Panc1 (cell line): ENCODE measurements around the gene FBXO10. TPM values are rescaled to one million over a fixed set of nuclear protein-coding genes. Genes with fewer than 3 reads are reported as not detected.
A peak's percentile ranks its signal among the peaks of the same experiment; 100 is the strongest.

Experiments
- ATAC-seq: fragments of 200-7000 bp; cut with Tn5 transposase; 2 replicates; pipeline ENCODE4 v1.9.1; 2020; ENCODE audit warnings: mild to moderate bottlenecking, moderate library complexity
- BruUV-seq: library from RNA; stranded (reverse); fragments of 400-500 nt; replicated peaks from 2 replicates; lab custom pipeline; 2021; lab: Mats Ljungman, UMichigan
- CTCF ChIA-PET: fragments of 300-600 bp; sonication (Branson Sonifier 250); formaldehyde crosslinking; loops from one replicate; lab custom pipeline; 2022; ENCODE audit warnings: antibody characterized with exemption; lab: Charles Lee
- POLR2A ChIA-PET: fragments of 300-600 bp; sonication (Branson Sonifier 250); formaldehyde crosslinking; loops from one replicate; lab custom pipeline; 2022; ENCODE audit warnings: antibody characterized with exemption; lab: Charles Lee
- DNase-seq: peaks from one replicate; pipeline ENCODE4 v3.0.0-alpha.2; 2010; ENCODE audit warnings: low read depth, low spot score
- H3K27ac ChIP-seq: 2 replicates; pipeline ENCODE4 v1.5.1; 2011; ENCODE audit warnings: mild to moderate bottlenecking, low read length, inconsistent platforms
- H3K27me3 ChIP-seq: fragments of 200-500 bp; sonication (Bioruptor generic); 2 replicates; pipeline ENCODE4 v1.6.0; 2014; ENCODE audit warnings: low read length, inconsistent platforms; ENCODE audit not compliant: control insufficient read depth, insufficient read depth
- H3K36me3 ChIP-seq: fragments of 200-500 bp; sonication (Bioruptor generic); 2 replicates; pipeline ENCODE4 v1.5.1; 2014; ENCODE audit warnings: inconsistent platforms, mild to moderate bottlenecking, low read length, moderate library complexity; ENCODE audit not compliant: control insufficient read depth, insufficient read depth
- H3K4me1 ChIP-seq: 2 replicates; pipeline ENCODE4 v1.5.1; 2011; ENCODE audit warnings: inconsistent platforms, mild to moderate bottlenecking, low read length, moderate library complexity; ENCODE audit not compliant: control insufficient read depth, insufficient read depth
- H3K4me3 ChIP-seq, 2 experiments: 2 replicates each; pipeline ENCODE4 v1.5.1; 2011 to 2012; ENCODE audit warnings: low read depth in 2 of 2, low read length in 2 of 2, mild to moderate bottlenecking in 2 of 2, inconsistent platforms in 1 of 2, moderate library complexity in 1 of 2
- H3K9me3 ChIP-seq: fragments of 200-500 bp; sonication (Bioruptor generic); 2 replicates; pipeline ENCODE4 v1.5.1; 2014; ENCODE audit warnings: low read depth, mild to moderate bottlenecking, inconsistent platforms, low read length, moderate library complexity; ENCODE audit not compliant: control insufficient read depth, insufficient read depth
- POLR2AphosphoS5 ChIP-seq: IDR thresholded peaks from 2 replicates; pipeline ENCODE4 v1.6.1; 2012; ENCODE audit warnings: mild to moderate bottlenecking, low read depth, low read length, moderate library complexity
- SIN3A ChIP-seq: IDR thresholded peaks from 2 replicates; pipeline ENCODE4 v1.6.1; 2012; ENCODE audit warnings: low read depth, mild to moderate bottlenecking, low read length, moderate library complexity, borderline replicate concordance; ENCODE audit not compliant: insufficient read depth
- TCF7L2 ChIP-seq: IDR thresholded peaks from 2 replicates; pipeline ENCODE4 v1.6.1; 2011; ENCODE audit warnings: mild to moderate bottlenecking, low read depth, low read length, inconsistent platforms
- in situ Hi-C: cut with HindIII; loops from 2 replicates; pipeline ENCODE4 v1.10.0; 2016; ENCODE audit warnings: low sequenced_read_pairs, low pct_unique_long_range_greater_than_20kb
- intact Hi-C: fragments of 100-400 bp; cut with micrococcal nuclease; formaldehyde crosslinking; loops from one replicate; pipeline ENCODE4 v1.10.0; 2022; ENCODE audit not compliant: unreplicated experiment
- total RNA-seq: library from RNA; stranded (reverse); gene quantifications from one replicate; pipeline ENCODE4 v1.2.1, GENCODE V29; 2021; ENCODE audit not compliant: unreplicated experiment
- TF ChIP-seq, protein P1 (sequence below), 2 experiments: IDR thresholded peaks; 2 replicates each; pipeline ENCODE4 v1.6.1; 2011 to 2012; ENCODE audit warnings: low read depth in 2 of 2, control low read depth in 1 of 2, low read length in 1 of 2, mild to moderate bottlenecking in 1 of 2, moderate library complexity in 1 of 2; ENCODE audit not compliant: insufficient read depth in 1 of 2
- TF ChIP-seq, protein P2 (sequence below): fragments of 450-650 bp; IDR thresholded peaks from 2 replicates; pipeline ENCODE4 v1.5.1; 2017; ENCODE audit warnings: mild to moderate bottlenecking

FBXO10 gene
- total RNA-seq, 1 experiment from 2014 or later = 39.8 TPM

DNA sequence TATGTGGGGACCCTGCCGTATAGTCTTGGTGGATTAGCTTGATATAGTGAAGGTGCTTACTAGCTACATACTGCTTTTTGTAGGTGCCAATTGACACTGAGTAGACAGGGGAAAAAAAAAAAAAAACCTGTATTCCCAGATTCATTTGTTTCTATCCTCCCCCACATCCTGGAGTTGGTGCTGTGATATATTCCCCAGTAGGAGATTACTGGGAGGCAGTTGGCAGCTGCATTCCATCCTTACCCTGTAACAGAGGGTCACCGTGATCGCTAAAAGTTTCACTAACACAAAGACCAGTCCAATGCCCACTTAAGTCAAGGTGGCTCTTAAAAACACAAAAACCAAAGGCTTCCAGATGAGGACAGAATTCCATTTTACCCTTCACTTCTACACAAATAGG is 43.6 kb upstream of the FBXO10 start:
- no TSS peak for BruUV-seq
- in situ Hi-C loops = no loop called here
- TF ChIP-seq, protein P1, sequence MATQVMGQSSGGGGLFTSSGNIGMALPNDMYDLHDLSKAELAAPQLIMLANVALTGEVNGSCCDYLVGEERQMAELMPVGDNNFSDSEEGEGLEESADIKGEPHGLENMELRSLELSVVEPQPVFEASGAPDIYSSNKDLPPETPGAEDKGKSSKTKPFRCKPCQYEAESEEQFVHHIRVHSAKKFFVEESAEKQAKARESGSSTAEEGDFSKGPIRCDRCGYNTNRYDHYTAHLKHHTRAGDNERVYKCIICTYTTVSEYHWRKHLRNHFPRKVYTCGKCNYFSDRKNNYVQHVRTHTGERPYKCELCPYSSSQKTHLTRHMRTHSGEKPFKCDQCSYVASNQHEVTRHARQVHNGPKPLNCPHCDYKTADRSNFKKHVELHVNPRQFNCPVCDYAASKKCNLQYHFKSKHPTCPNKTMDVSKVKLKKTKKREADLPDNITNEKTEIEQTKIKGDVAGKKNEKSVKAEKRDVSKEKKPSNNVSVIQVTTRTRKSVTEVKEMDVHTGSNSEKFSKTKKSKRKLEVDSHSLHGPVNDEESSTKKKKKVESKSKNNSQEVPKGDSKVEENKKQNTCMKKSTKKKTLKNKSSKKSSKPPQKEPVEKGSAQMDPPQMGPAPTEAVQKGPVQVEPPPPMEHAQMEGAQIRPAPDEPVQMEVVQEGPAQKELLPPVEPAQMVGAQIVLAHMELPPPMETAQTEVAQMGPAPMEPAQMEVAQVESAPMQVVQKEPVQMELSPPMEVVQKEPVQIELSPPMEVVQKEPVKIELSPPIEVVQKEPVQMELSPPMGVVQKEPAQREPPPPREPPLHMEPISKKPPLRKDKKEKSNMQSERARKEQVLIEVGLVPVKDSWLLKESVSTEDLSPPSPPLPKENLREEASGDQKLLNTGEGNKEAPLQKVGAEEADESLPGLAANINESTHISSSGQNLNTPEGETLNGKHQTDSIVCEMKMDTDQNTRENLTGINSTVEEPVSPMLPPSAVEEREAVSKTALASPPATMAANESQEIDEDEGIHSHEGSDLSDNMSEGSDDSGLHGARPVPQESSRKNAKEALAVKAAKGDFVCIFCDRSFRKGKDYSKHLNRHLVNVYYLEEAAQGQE (IDR thresholded peaks at IDR 0.05; ENCODE audit: insufficient read depth in 1 of 2, low read depth in 2 of 2, low read length in 1 of 2) = no peak
- H3K27me3 ChIP-seq = no peaks in the 10 kb centered on the region; the same call in 1 of the 2 replicates
- no peak overlapping the region for H3K4me3 ChIP-seq
- no peaks in the 10 kb centered on the region for H3K9me3 ChIP-seq
- DNase-seq (no peak), ATAC-seq (no peak)
- no peaks in the 10 kb centered on the region for H3K36me3 ChIP-seq
- ChIA-PET POLR2A (no interaction called here), CTCF (interaction anchor here (0.7 kb wide), 1 partner anchor 26 kb away, joined by 4 read pairs; no protein-coding TSS in a partner anchor)
- no peaks in the 10 kb centered on the region for H3K4me1 ChIP-seq
- no peak overlapping the region for H3K27ac ChIP-seq
- intact Hi-C loops = no loop called here

DNA sequence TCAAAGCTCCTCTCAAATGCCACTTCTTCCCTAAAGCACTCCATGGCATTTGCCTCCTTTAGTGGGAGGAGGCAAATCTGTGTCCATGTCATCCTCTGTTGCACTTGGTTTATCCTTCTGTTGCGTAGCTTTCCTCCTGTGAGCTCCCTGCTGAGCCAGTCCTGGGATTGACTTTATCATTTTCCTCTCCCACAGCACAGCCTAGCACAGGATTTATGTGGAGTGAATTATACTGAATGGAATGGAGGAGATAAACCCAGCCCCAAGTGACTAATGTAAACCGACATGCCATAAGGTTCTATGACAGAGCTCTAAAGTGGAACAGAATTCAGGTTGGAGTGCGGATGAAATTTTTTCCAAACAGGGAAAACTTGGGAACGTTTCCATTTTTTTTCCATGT is 42.6 kb upstream of the FBXO10 start:
- no peaks in the 10 kb centered on the region for H3K9me3 ChIP-seq
- ATAC-seq = peak; percentile 61; the same call in 1 of the 2 replicates
- no peaks in the 10 kb centered on the region for H3K36me3 ChIP-seq
- intact Hi-C loops = no loop called here
- H3K27me3 ChIP-seq = peaks cover 3% of the 10 kb centered on the region; the same call in 1 of the 2 replicates
- POLR2A ChIA-PET = no interaction called here
- no peaks in the 10 kb centered on the region for H3K4me1 ChIP-seq
- TF ChIP-seq TCF7L2 (no peak), SIN3A (no peak), POLR2AphosphoS5 (no peak)
- TF ChIP-seq, protein P1 (IDR thresholded peaks at IDR 0.05; ENCODE audit: insufficient read depth in 1 of 2, low read depth in 2 of 2, low read length in 1 of 2) = no peak
- TF ChIP-seq, protein P2, sequence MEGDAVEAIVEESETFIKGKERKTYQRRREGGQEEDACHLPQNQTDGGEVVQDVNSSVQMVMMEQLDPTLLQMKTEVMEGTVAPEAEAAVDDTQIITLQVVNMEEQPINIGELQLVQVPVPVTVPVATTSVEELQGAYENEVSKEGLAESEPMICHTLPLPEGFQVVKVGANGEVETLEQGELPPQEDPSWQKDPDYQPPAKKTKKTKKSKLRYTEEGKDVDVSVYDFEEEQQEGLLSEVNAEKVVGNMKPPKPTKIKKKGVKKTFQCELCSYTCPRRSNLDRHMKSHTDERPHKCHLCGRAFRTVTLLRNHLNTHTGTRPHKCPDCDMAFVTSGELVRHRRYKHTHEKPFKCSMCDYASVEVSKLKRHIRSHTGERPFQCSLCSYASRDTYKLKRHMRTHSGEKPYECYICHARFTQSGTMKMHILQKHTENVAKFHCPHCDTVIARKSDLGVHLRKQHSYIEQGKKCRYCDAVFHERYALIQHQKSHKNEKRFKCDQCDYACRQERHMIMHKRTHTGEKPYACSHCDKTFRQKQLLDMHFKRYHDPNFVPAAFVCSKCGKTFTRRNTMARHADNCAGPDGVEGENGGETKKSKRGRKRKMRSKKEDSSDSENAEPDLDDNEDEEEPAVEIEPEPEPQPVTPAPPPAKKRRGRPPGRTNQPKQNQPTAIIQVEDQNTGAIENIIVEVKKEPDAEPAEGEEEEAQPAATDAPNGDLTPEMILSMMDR = no peak
- H3K4me3 ChIP-seq = no peak overlapping the region
- CTCF ChIA-PET = interaction anchor here (0.5 kb wide), 1 partner anchor 41 kb away, joined by 3 read pairs; no protein-coding TSS in a partner anchor
- in situ Hi-C loops = no loop called here
- BruUV-seq = no TSS peak
- no peak overlapping the region for H3K27ac ChIP-seq
- no peak for DNase-seq
